ENCODE measurements around the gene CPZ. TPM values are rescaled to one million over a fixed set of nuclear protein-coding genes. Genes with fewer than 3 reads are reported as not detected.

Gene CPZ
- total RNA-seq, 1 donor from 2014 or later = 22.5 TPM

Other genes starting within 250 kb of the CPZ start
- 24.7 and 31.7 TPM in 2 replicates for gene ACOX3, start 152.0 kb upstream of the CPZ start, total RNA-seq
- 20.1 and 23.9 TPM in 2 replicates for gene TRMT44, start 152.0 kb upstream of the CPZ start, total RNA-seq
- 0.36 and 0.51 TPM in 2 replicates for gene GPR78, start 12.4 kb upstream of the CPZ start, total RNA-seq

Measured in myocyte (in vitro differentiated cells).